Caco-2 (cell line): ENCODE measurements around the gene CSK. TPM values are rescaled to one million over a fixed set of nuclear protein-coding genes. Genes with fewer than 3 reads are reported as not detected.

Experiments used
- BruUV-seq: library from RNA; stranded (reverse); fragments of 400-500 nt; replicated peaks from 2 replicates; lab custom pipeline; 2021; lab: Mats Ljungman, UMichigan
- CTCF ChIA-PET: fragments of 300-600 bp; sonication (Branson Sonifier 250); formaldehyde crosslinking; loops from one replicate; lab custom pipeline; 2022; ENCODE audit warnings: antibody characterized with exemption; lab: Charles Lee
- POLR2A ChIA-PET: fragments of 300-600 bp; sonication (Branson Sonifier 250); formaldehyde crosslinking; loops from one replicate; lab custom pipeline; 2022; ENCODE audit warnings: antibody characterized with exemption; lab: Charles Lee
- DNase-seq, 2 experiments: peaks; one replicate each; pipeline versions ENCODE4 v3.0.0 to v3.0.0-alpha.2; 2020 to 2022
- H3K27me3 ChIP-seq: replicated peaks from 2 replicates; pipeline ENCODE4 v1.6.0; 2011; ENCODE audit warnings: low read length; ENCODE audit not compliant: control insufficient read depth, insufficient read depth
- H3K36me3 ChIP-seq: 2 replicates; pipeline ENCODE4 v1.5.1; 2011; ENCODE audit warnings: low read length; ENCODE audit not compliant: control insufficient read depth, insufficient read depth
- H3K4me1 ChIP-seq: fragments of 250-450 bp; sonication (Bioruptor Pico); 2 replicates; pipeline ENCODE4 v1.5.1; 2020; ENCODE audit warnings: mild to moderate bottlenecking
- H3K4me3 ChIP-seq: 2 replicates; pipeline ENCODE4 v1.5.1; 2011; ENCODE audit warnings: low read depth, mild to moderate bottlenecking, control low read depth, low read length
- H3K9me3 ChIP-seq: fragments of 250-450 bp; sonication (Bioruptor Pico); 2 replicates; pipeline ENCODE4 v1.5.1; 2020; ENCODE audit warnings: mild to moderate bottlenecking, moderate library complexity
- H3K27ac Mint-ChIP-seq: one replicate; pipeline ENCODE4 v1.8.0; 2022; ENCODE audit warnings: mixed read lengths; ENCODE audit not compliant: unreplicated experiment
- H3K27me3 Mint-ChIP-seq: one replicate; pipeline ENCODE4 v1.8.0; 2022; ENCODE audit warnings: mixed read lengths; ENCODE audit not compliant: insufficient read depth, unreplicated experiment
- H3K36me3 Mint-ChIP-seq: one replicate; pipeline ENCODE4 v1.8.0; 2022; ENCODE audit warnings: mild to moderate bottlenecking, mixed read lengths; ENCODE audit not compliant: insufficient read depth, unreplicated experiment
- H3K4me1 Mint-ChIP-seq: one replicate; pipeline ENCODE4 v1.8.0; 2022; ENCODE audit warnings: low read depth, mixed read lengths; ENCODE audit not compliant: unreplicated experiment
- H3K4me3 Mint-ChIP-seq: one replicate; pipeline ENCODE4 v1.8.0; 2022; ENCODE audit warnings: mild to moderate bottlenecking, moderate library complexity, mixed read lengths; ENCODE audit not compliant: unreplicated experiment
- H3K9me3 Mint-ChIP-seq: one replicate; pipeline ENCODE4 v1.8.0; 2022; ENCODE audit warnings: mixed read lengths; ENCODE audit not compliant: unreplicated experiment
- CTCF ChIP-seq, 2 experiments: fragments of 200-600 bp in 1 of 2; IDR thresholded peaks; 1 replicate in 1 of 2; 2 replicates in 1 of 2; pipeline versions ENCODE4 v1.5.1 to v1.8.0; 2011 to 2022; ENCODE audit warnings: antibody characterized with exemption in 1 of 2, control low read depth in 1 of 2, inconsistent platforms in 1 of 2, low read depth in 1 of 2, low read length in 1 of 2, mild to moderate bottlenecking in 1 of 2, moderate library complexity in 1 of 2; ENCODE audit not compliant: insufficient read depth in 1 of 2, severe bottlenecking in 1 of 2, unreplicated experiment in 1 of 2
- intact Hi-C: fragments of 100-400 bp; cut with micrococcal nuclease; formaldehyde crosslinking; loops from one replicate; pipeline ENCODE4 v1.10.0; 2022; ENCODE audit not compliant: unreplicated experiment
- total RNA-seq: library from RNA; stranded (reverse); gene quantifications from 2 replicates; pipeline ENCODE4 v1.2.3, GENCODE V29; 2022

CSK gene
- total RNA-seq, 1 experiment from 2014 or later: 62.7 TPM

DNA sequence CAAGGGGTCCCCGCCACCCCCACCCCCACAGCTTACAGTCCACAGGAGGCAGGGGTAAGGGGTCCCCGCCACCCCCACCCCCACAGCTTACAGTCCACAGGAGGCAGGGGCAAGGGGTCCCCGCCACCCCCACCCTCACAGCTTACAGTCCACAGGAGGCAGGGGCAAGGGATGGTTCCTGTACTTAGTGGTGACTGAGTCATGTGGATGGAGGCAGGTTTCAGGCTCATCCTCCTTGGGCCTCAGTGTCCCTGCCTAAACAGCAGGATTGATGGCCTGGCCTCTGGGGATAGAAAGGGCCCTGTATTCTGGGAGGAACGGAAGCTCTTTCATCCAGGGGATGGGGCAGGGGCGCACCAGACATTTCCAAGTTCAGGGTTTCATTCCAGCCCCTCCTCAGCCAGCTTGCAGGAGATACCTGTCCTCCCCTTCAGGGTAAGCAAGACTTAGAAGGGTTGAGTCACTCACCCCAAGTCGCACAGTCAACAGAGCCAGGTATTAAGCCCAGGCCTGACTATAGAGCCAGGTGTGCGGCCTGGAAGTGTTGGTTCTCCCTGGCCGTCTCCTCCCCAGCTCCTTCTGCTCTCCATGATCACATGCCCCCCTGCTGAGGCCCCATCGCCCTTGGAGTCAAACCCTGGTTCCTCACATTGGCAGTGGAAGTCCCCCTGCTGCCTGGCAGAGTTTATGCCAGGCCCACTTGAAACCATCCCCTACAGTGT lies 12.5 kb downstream of the CSK start:
- POLR2A ChIA-PET: no interaction called here
- CTCF ChIA-PET: interaction anchor here (1.0 kb wide), 1 partner anchor 23 kb away, joined by 5 read pairs; no protein-coding TSS in a partner anchor
- peaks cover 6% of the 10 kb centered on the region for H3K4me1 Mint-ChIP-seq

DNA sequence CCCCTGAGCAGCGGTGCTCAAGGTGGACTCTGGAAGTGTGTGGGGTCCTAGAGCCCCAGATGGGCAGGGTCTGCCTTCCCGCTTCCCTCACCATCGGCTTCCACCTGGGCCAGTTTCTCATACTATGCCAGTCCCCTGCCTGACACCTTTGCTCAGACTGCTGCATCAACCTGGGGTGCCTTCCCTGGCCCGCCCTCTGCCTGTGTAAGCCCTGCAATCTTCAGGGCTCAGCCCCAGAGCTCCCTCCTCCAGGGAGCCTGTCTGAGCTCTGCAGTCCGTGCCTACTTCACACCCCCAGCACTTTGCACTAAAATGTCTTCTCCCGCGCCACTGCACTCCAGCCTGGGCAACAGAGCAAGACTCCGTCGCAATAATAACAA lies 13.1 kb downstream of the CSK start:
- intact Hi-C loops: no loop called here
- Histone ChIP-seq H3K36me3 (peaks cover under 1% of the 10 kb centered on the region; the same call in 1 of the 2 replicates), H3K4me1 (peaks cover under 1% of the 10 kb centered on the region; the same call in 1 of the 2 replicates), H3K27me3 (no peaks in the 10 kb centered on the region), H3K9me3 (no peaks in the 10 kb centered on the region), H3K4me3 (no peak overlapping the region)
- POLR2A ChIA-PET: no interaction called here
- Mint-ChIP-seq H3K36me3 (peaks cover 8% of the 10 kb centered on the region), H3K9me3 (no peaks in the 10 kb centered on the region), H3K4me3 (no peak overlapping the region), H3K27ac (peak overlapping the region; percentile 36), H3K4me1 (peaks cover 6% of the 10 kb centered on the region), H3K27me3 (no peaks in the 10 kb centered on the region)
- no peak for TF ChIP-seq CTCF (IDR thresholded peaks at IDR 0.05; ENCODE audit: insufficient read depth in 1 of 2, low read depth in 1 of 2, low read length in 1 of 2, severe bottlenecking in 1 of 2, unreplicated experiment in 1 of 2)
- CTCF ChIA-PET: no interaction called here
- no peak for DNase-seq
- no TSS peak for BruUV-seq

More for the DNA sequence above, 12.5 kb downstream of the CSK start:
- Histone ChIP-seq H3K9me3 (no peaks in the 10 kb centered on the region), H3K4me3 (no peak overlapping the region), H3K27me3 (no peaks in the 10 kb centered on the region), H3K36me3 (no peaks in the 10 kb centered on the region; the same call in 1 of the 2 replicates), H3K4me1 (peaks cover 6% of the 10 kb centered on the region)
- Mint-ChIP-seq H3K36me3 (peaks cover 6% of the 10 kb centered on the region), H3K9me3 (no peaks in the 10 kb centered on the region), H3K27me3 (no peaks in the 10 kb centered on the region), H3K4me3 (no peak overlapping the region), H3K27ac (peak overlapping the region; percentile 36)
- DNase-seq: no peak
- BruUV-seq: no TSS peak
- no peak for TF ChIP-seq CTCF (IDR thresholded peaks at IDR 0.05; ENCODE audit: insufficient read depth in 1 of 2, low read depth in 1 of 2, low read length in 1 of 2, severe bottlenecking in 1 of 2, unreplicated experiment in 1 of 2)
- intact Hi-C loops: no loop called here

GRCh38 chr15:74795966-74796625 lies 14.2 kb downstream of the CSK start:
- peaks cover 4% of the 10 kb centered on the region; the same call in 1 of the 2 replicates for H3K36me3 ChIP-seq
- BruUV-seq: no TSS peak
- Mint-ChIP-seq H3K36me3 (peaks cover 14% of the 10 kb centered on the region), H3K4me1 (peaks cover 6% of the 10 kb centered on the region), H3K9me3 (no peaks in the 10 kb centered on the region), H3K4me3 (no peak overlapping the region), H3K27me3 (no peaks in the 10 kb centered on the region), H3K27ac (no peak overlapping the region)
- no peaks in the 10 kb centered on the region for H3K9me3 ChIP-seq
- ChIA-PET POLR2A (no interaction called here), CTCF (interaction anchor here (0.6 kb wide), 1 partner anchor 18 kb away, joined by 3 read pairs; no protein-coding TSS in a partner anchor)
- no peak overlapping the region for H3K4me3 ChIP-seq
- intact Hi-C loops: no loop called here
- DNase-seq: no peak
- no peaks in the 10 kb centered on the region for H3K27me3 ChIP-seq
- no peak for TF ChIP-seq CTCF (IDR thresholded peaks at IDR 0.05; ENCODE audit: insufficient read depth in 1 of 2, low read depth in 1 of 2, low read length in 1 of 2, severe bottlenecking in 1 of 2, unreplicated experiment in 1 of 2)
- no peaks in the 10 kb centered on the region for H3K4me1 ChIP-seq
